GM12878 (cell line): ENCODE measurements around the gene DDR2.

Experiments used
- NFIC ChIP-seq: IDR thresholded peaks from 2 replicates; pipeline ENCODE4 v1.6.1; 2012; ENCODE audit warnings: low read depth, mild to moderate bottlenecking, inconsistent platforms, low read length, moderate library complexity
- TF ChIP-seq, protein P1 (sequence below), 3 experiments: IDR thresholded peaks in 2 of 3; conservative IDR thresholded peaks in 1 of 3; 2 replicates each; pipeline ENCODE4 v1.5.1; 2011; ENCODE audit warnings: low read depth in 3 of 3, low read length in 3 of 3, mild to moderate bottlenecking in 3 of 3, control low read depth in 2 of 3, moderate library complexity in 2 of 3, inconsistent platforms in 1 of 3, mixed read lengths in 1 of 3; ENCODE audit not compliant: control insufficient read depth in 2 of 3, insufficient read depth in 1 of 3; ENCODE audit errors: extremely low read depth in 1 of 3

DNA sequence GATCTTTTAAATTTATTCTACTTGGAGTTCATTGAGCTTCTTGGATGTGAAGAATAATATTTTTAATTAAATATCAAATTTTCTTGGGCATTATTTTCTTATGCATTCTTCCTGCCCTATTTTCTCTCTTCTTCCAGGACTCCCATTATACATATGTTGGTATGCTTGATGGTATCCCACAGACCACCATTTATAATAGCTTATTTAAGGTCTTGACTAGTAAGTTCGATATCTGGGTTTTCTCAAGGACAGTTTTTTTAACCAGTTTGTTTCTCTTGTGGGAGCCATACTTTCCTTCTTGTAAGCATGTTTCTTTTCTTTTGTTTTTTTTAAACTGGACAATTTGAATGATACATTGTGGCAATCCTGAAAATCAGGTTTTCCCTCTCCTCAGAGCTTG is 15.4 kb upstream of the DDR2 start:
- TF ChIP-seq, protein P1, sequence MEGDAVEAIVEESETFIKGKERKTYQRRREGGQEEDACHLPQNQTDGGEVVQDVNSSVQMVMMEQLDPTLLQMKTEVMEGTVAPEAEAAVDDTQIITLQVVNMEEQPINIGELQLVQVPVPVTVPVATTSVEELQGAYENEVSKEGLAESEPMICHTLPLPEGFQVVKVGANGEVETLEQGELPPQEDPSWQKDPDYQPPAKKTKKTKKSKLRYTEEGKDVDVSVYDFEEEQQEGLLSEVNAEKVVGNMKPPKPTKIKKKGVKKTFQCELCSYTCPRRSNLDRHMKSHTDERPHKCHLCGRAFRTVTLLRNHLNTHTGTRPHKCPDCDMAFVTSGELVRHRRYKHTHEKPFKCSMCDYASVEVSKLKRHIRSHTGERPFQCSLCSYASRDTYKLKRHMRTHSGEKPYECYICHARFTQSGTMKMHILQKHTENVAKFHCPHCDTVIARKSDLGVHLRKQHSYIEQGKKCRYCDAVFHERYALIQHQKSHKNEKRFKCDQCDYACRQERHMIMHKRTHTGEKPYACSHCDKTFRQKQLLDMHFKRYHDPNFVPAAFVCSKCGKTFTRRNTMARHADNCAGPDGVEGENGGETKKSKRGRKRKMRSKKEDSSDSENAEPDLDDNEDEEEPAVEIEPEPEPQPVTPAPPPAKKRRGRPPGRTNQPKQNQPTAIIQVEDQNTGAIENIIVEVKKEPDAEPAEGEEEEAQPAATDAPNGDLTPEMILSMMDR (IDR thresholded peaks at IDR 0.05 in 2 of 3, conservative IDR thresholded peaks at IDR 0.05 in 1 of 3; ENCODE audit: control insufficient read depth in 2 of 3, extremely low read depth in 1 of 3, insufficient read depth in 1 of 3, low read depth in 3 of 3, low read length in 3 of 3): no peak
- TF ChIP-seq NFIC: no peak
